HG03469 (cell line): ENCODE results near the gene CPXM1.

Source experiments
- ATAC-seq: cut with Tn5 transposase; IDR thresholded peaks from one replicate; pipeline ENCODE4 v1.9.1; 2021; ENCODE audit warnings: mild to moderate bottlenecking, moderate library complexity, moderate number of reproducible peaks; ENCODE audit not compliant: unreplicated experiment

CPXM1 gene

GRCh38 chr20:2750491-2751251 lies 49.8 kb downstream of the CPXM1 start:
- ATAC-seq, result no peak

- ATAC-seq, result no peak
Observed at GRCh38 chr20:2749951-2750490, 50.4 kb downstream of the CPXM1 start.

- ATAC-seq, result no peak
Observed at GRCh38 chr20:2749343-2749950, 51.0 kb downstream of the CPXM1 start.

- ATAC-seq, result no peak
Observed at GRCh38 chr20:2748551-2749342, 51.7 kb downstream of the CPXM1 start.

- no peak for ATAC-seq
Observed at GRCh38 chr20:2747676-2748235, 52.7 kb downstream of the CPXM1 start.

- no peak for ATAC-seq
Observed at GRCh38 chr20:2746636-2747265, 53.7 kb downstream of the CPXM1 start.

GRCh38 chr20:2745936-2746635 lies 54.3 kb downstream of the CPXM1 start:
- no peak for ATAC-seq

- no peak for ATAC-seq
Observed at GRCh38 chr20:2745060-2745910, 55.1 kb downstream of the CPXM1 start.
